Measurements from ENCODE around the gene WDR5B. TPM values are rescaled to one million over a fixed set of nuclear protein-coding genes. Genes with fewer than 3 reads are reported as not detected.

WDR5B gene
- total RNA-seq, 1 donor from 2014 or later = 1.8 TPM

- DNase-seq (ENCODE audit: low spot score in 2 of 2) = no peak
- no peaks in the 10 kb centered on the region for H3K4me1 ChIP-seq
- no peak for TF ChIP-seq CTCF (IDR thresholded peaks at IDR 0.05)
- H3K36me3 ChIP-seq = peaks cover 42 to 46% of the 10 kb centered on the region in 2 donors
- H3K4me3 ChIP-seq = no peak overlapping the region
- H3K9me3 ChIP-seq = no peaks in the 10 kb centered on the region
- no peak overlapping the region for H3K27ac ChIP-seq
- no peaks in the 10 kb centered on the region for H3K27me3 ChIP-seq
- intact Hi-C loops (cut with DNase I) = no loop called here
Observed at GRCh38 chr3:122365073-122365472, 50.8 kb downstream of the WDR5B start.

GRCh38 chr3:122364490-122364889, 51.4 kb downstream of the WDR5B start:
- Histone ChIP-seq H3K9me3 (no peaks in the 10 kb centered on the region), H3K4me3 (no peak overlapping the region), H3K27me3 (no peaks in the 10 kb centered on the region), H3K27ac (no peak overlapping the region), H3K4me1 (no peaks in the 10 kb centered on the region), H3K36me3 (peaks cover 42% of the 10 kb centered on the region in 2 donors)
- DNase-seq (ENCODE audit: low spot score in 2 of 2) = no peak
- TF ChIP-seq CTCF (IDR thresholded peaks at IDR 0.05) = no peak
- intact Hi-C loops (cut with DNase I) = no loop called here

Other genes starting within 250 kb of the WDR5B start
- gene CASR, start 232.4 kb downstream of the WDR5B start, total RNA-seq = not detected
- not detected for gene CSTA, start 90.8 kb downstream of the WDR5B start, total RNA-seq
- gene MIX23, start 32.8 kb downstream of the WDR5B start, total RNA-seq = not detected
- 17.1 TPM for gene FAM162A, start 31.9 kb downstream of the WDR5B start, total RNA-seq
- gene KPNA1, start 98.9 kb upstream of the WDR5B start, total RNA-seq = 21.1 TPM
- 8.1 TPM for gene PARP9, start 148.2 kb upstream of the WDR5B start, total RNA-seq
- 22.4 TPM for gene DTX3L, start 148.3 kb upstream of the WDR5B start, total RNA-seq
- not detected for gene PARP15, start 161.6 kb upstream of the WDR5B start, total RNA-seq